K562 (cell line): ENCODE results near the gene PSMA7. TPM values are rescaled to one million over a fixed set of nuclear protein-coding genes. Genes with fewer than 3 reads are reported as not detected.

Source experiments
- ATAC-seq: fragments of 200-7000 bp; cut with Tn5 transposase; 3 replicates; pipeline ENCODE4 v1.9.1; 2020; ENCODE audit warnings: moderate library complexity
- BruUV-seq: library from RNA; stranded (reverse); fragments of 400-500 nt; replicated peaks from 2 replicates; lab custom pipeline; 2021; lab: Mats Ljungman, UMichigan
- CTCF ChIA-PET: fragments of 300-600 bp; formaldehyde crosslinking; extraction: SDS; loops from one replicate; lab custom pipeline; 2021; ENCODE audit warnings: low intra/inter-chr PET ratio; lab: Yijun Ruan, JAX
- POLR2A ChIA-PET: fragments of 300-600, 350-650 bp; sonication (Branson Sonifier 250); formaldehyde crosslinking; extraction: SDS; loops from one replicate; lab custom pipeline; 2021; ENCODE audit warnings: antibody characterized with exemption, inconsistent platforms; lab: Yijun Ruan, JAX
- DNase-seq, 4 experiments: peaks; one replicate each; pipeline versions ENCODE4 v3.0.0 to v3.0.0-alpha.2; 2011 to 2018; ENCODE audit warnings: low spot score in 3 of 4, mixed read lengths in 3 of 4; ENCODE audit errors: extremely low read depth in 1 of 4
- FAIRE-seq: peaks from 2 replicates; lab custom pipeline; 2011; peaks lifted over from hg19 to GRCh38; lab: Jason Lieb, UNC
- H2AFZ ChIP-seq: 2 replicates; pipeline ENCODE4 v1.6.0; 2011; ENCODE audit warnings: low read depth, low read length, control low read depth, inconsistent platforms
- H3K27ac ChIP-seq: fragments of 200-600 bp; 3 replicates; pipeline ENCODE4 v1.8.0; 2011; ENCODE audit warnings: low read depth, mild to moderate bottlenecking, control low read depth, inconsistent platforms, low read length, moderate library complexity, mixed read lengths; ENCODE audit errors: extremely low read depth
- H3K27me3 ChIP-seq, 2 experiments: fragments of 300-600 bp in 1 of 2; 2 replicates in 1 of 2; 3 replicates in 1 of 2; pipeline versions ENCODE4 v1.6.0 to v1.8.0; 2011; ENCODE audit warnings: inconsistent platforms in 2 of 2, low read length in 2 of 2, mild to moderate bottlenecking in 1 of 2, mixed read lengths in 1 of 2, moderate library complexity in 1 of 2; ENCODE audit not compliant: control insufficient read depth in 2 of 2, insufficient read depth in 2 of 2
- H3K36me3 ChIP-seq: fragments of 300-600 bp; 3 replicates; pipeline ENCODE4 v1.8.0; 2011; ENCODE audit warnings: mild to moderate bottlenecking, low read length, inconsistent platforms; ENCODE audit not compliant: control insufficient read depth, insufficient read depth
- H3K4me1 ChIP-seq, 2 experiments: fragments of 200-600 bp in 1 of 2; replicated peaks in 1 of 2; 2 replicates in 1 of 2; 3 replicates in 1 of 2; pipeline versions ENCODE4 v1.5.1 to v1.8.0; 2011; ENCODE audit warnings: inconsistent platforms in 2 of 2, low read length in 2 of 2, mild to moderate bottlenecking in 1 of 2, mixed read lengths in 1 of 2, moderate library complexity in 1 of 2; ENCODE audit not compliant: control insufficient read depth in 2 of 2, insufficient read depth in 2 of 2
- H3K4me2 ChIP-seq: 2 replicates; pipeline ENCODE4 v1.6.1; 2011; ENCODE audit warnings: low read length, control low read depth, inconsistent platforms, mixed read lengths; ENCODE audit not compliant: insufficient read depth
- H3K4me3 ChIP-seq: fragments of 200-600 bp; sonication (generic), shearing (Covaris generic); 2 replicates; pipeline ENCODE4 v1.5.1; 2016; ENCODE audit warnings: control low read depth, inconsistent platforms
- H3K79me2 ChIP-seq: fragments of 200-600 bp; 3 replicates; pipeline ENCODE4 v1.8.0; 2011; ENCODE audit warnings: low read length, inconsistent platforms; ENCODE audit not compliant: control insufficient read depth, insufficient read depth
- H3K9ac ChIP-seq, 2 experiments: 2 replicates each; pipeline versions ENCODE4 v1.6.0 to v1.6.1; 2011; ENCODE audit warnings: low read depth in 2 of 2, low read length in 2 of 2, control low read depth in 1 of 2, inconsistent platforms in 1 of 2, mild to moderate bottlenecking in 1 of 2, mixed read lengths in 1 of 2; ENCODE audit not compliant: insufficient read depth in 1 of 2
- H3K9me1 ChIP-seq: one replicate; pipeline ENCODE4 v1.6.0; 2011; ENCODE audit warnings: inconsistent platforms, mild to moderate bottlenecking, low read length, moderate library complexity; ENCODE audit not compliant: control insufficient read depth, insufficient read depth
- H3K9me3 ChIP-seq: replicated peaks from 2 replicates; pipeline ENCODE4 v1.5.1; 2011; ENCODE audit warnings: low read depth, low read length, inconsistent platforms; ENCODE audit not compliant: control insufficient read depth, insufficient read depth
- H4K20me1 ChIP-seq: replicated peaks from 2 replicates; pipeline ENCODE4 v1.6.1; 2011; ENCODE audit warnings: low read length, inconsistent platforms, mixed read lengths; ENCODE audit not compliant: control insufficient read depth, insufficient read depth
- KLF6 ChIP-seq: fragments of 250-450 bp; sonication (Bioruptor Pico); IDR thresholded peaks from 2 replicates; pipeline ENCODE4 v1.4.0; 2020; ENCODE audit warnings: mild to moderate bottlenecking, moderate library complexity, borderline replicate concordance
- RBFOX2 ChIP-seq: fragments of 200-400 bp; formaldehyde crosslinking; IDR thresholded peaks from 2 replicates; pipeline ENCODE4 v1.6.1; 2017; ENCODE audit warnings: low read depth, mild to moderate bottlenecking, low read length, moderate library complexity
- ZBTB11 ChIP-seq, 3 experiments: fragments of 200-800 bp in 1 of 3; fragments of 250-450 bp in 1 of 3; fragments of 450-650 bp in 1 of 3; sonication (Bioruptor Pico) in 1 of 3; sonication (Bioruptor generic) in 1 of 3; formaldehyde crosslinking in 1 of 3; IDR thresholded peaks; 2 replicates each; pipeline versions ENCODE4 v1.6.1 to v1.8.0; 2016 to 2022; ENCODE audit warnings: mild to moderate bottlenecking in 2 of 3, missing genetic modification characterization in 2 of 3, missing compliant biosample characterization in 1 of 3, moderate library complexity in 1 of 3
- ZNF79 ChIP-seq: fragments of 250-450 bp; sonication (Bioruptor Pico); IDR thresholded peaks from 2 replicates; pipeline ENCODE4 v1.4.0; 2020; ENCODE audit warnings: low read depth, mild to moderate bottlenecking, moderate library complexity
- WGBS: fragments of 100-300 bp; shearing (Covaris generic); methylation state at CpG from one replicate; pipeline ENCODE4 v1.1.6; 2016; ENCODE audit warnings: low coverage, mixed read lengths; ENCODE audit not compliant: insufficient coverage; ENCODE audit errors: missing lambda C conversion rate; 5-methylcytosine and 5-hydroxymethylcytosine counted together
- in situ Hi-C: fragments of 300-500 bp; cut with MboI; formaldehyde crosslinking; loops from 4 replicates; pipeline ENCODE4 v1.15.0; 2018; ENCODE audit warnings: inconsistent platforms, mixed read lengths
- intact Hi-C: fragments of 100-400 bp; cut with micrococcal nuclease; formaldehyde crosslinking; loops from 2 replicates; pipeline ENCODE4 v1.14.2; 2022
- polyA plus RNA-seq, 8 experiments: library from polyadenylated mRNA; depleted of rRNA in 4 of 8; stranded (reverse) in 5 of 8; unstranded in 3 of 8; fragments of >200 nt; fragmentation: Nextera tagmentation in 2 of 8; fragmentation: Illumina TruSeq in 1 of 8; extraction: Ambion mirVana in 2 of 8; extraction: Trizol in 1 of 8; gene quantifications; 2 replicates each; pipeline versions ENCODE4 v1.2.1 to v1.2.3, GENCODE V29; 2011 to 2014; ENCODE audit warnings: inconsistent platforms in 1 of 8, missing spikeins in 1 of 8
- total RNA-seq, 7 experiments: library from RNA; depleted of rRNA in 6 of 7; stranded (reverse); fragments of >200 nt in 6 of 7; fragmentation: Illumina TruSeq in 2 of 7; extraction: Trizol in 2 of 7; gene quantifications; 2 replicates each; pipeline versions ENCODE4 v1.2.1 to v1.2.3, GENCODE V29; 2011 to 2021; ENCODE audit warnings: low replicate concordance in 1 of 7
- TF ChIP-seq, protein P1 (sequence below): sonication (generic); formaldehyde crosslinking; IDR thresholded peaks from 2 replicates; pipeline ENCODE4 v1.8.0; 2022; ENCODE audit warnings: mild to moderate bottlenecking, missing genetic modification reagents

Gene PSMA7
- total and polyA plus RNA-seq, 9 of the 15 experiments (the other 6 are each of a cell fraction or from before 2014, with no cell fraction given): 257 to 510 (median 393) TPM

DNA sequence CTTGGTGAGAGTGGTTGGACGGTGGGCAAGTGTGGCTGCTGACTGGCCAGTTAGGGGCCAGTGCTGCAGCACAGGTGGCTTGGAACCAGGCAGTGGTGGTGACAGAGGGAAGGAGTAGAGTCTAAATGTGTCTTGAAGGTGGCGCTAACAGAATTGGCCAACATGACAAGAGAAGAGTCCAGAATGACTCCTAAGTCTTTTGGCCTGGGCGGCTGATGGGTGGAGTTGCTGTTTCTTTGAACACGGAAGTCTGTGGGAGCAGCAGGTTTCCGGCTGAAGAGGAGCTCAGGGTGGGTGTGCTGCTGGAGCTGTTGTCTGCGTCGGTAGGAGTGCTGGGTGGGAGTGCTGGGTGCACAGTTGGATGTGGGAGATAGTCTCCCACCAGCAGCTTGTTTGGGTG lies 10.8 kb downstream of the PSMA7 start (continued):
- TF ChIP-seq, protein P1, sequence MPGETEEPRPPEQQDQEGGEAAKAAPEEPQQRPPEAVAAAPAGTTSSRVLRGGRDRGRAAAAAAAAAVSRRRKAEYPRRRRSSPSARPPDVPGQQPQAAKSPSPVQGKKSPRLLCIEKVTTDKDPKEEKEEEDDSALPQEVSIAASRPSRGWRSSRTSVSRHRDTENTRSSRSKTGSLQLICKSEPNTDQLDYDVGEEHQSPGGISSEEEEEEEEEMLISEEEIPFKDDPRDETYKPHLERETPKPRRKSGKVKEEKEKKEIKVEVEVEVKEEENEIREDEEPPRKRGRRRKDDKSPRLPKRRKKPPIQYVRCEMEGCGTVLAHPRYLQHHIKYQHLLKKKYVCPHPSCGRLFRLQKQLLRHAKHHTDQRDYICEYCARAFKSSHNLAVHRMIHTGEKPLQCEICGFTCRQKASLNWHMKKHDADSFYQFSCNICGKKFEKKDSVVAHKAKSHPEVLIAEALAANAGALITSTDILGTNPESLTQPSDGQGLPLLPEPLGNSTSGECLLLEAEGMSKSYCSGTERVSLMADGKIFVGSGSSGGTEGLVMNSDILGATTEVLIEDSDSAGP (CRISPR knock-in tag): no peak
- TF ChIP-seq KLF6 (CRISPR knock-in tag): no peak
- TF ChIP-seq ZNF79: no peak

- Histone ChIP-seq H3K4me1 (peaks cover 0 to 4% of the 10 kb centered on the region in 2 experiments; a peak in 1 of 5 replicates), H3K9me3 (no peaks in the 10 kb centered on the region), H3K9me1 (no peaks in the 10 kb centered on the region), H3K9ac (0 out of 4 replicates have a peak overlapping the region, but pooled peaks of 1 of the 2 experiments have one; percentile 27), H3K4me2 (no peak overlapping the region), H4K20me1 (peaks cover 13% of the 10 kb centered on the region; the same call in 1 of the 2 replicates), H3K79me2 (no peaks in the 10 kb centered on the region), H3K36me3 (peaks cover 97% of the 10 kb centered on the region), H2AFZ (no peak overlapping the region), H3K4me3 (no peak overlapping the region), H3K27ac (no peak overlapping the region), H3K27me3 (no peaks in the 10 kb centered on the region)
- DNase-seq (no peak), ATAC-seq (no peak), FAIRE-seq (no peak)
- in situ Hi-C loops: no loop called here
- POLR2A ChIA-PET: interaction anchor here (0.6 to 7.8 kb wide), 4 partner anchors 6 to 117 kb away, joined by 3 to 78 read pairs (median 4); partner anchors contain the start of gene LSM14B
- BruUV-seq: no TSS peak
- WGBS: 92% methylated on average over 23 of the region's 25 CpGs
- CTCF ChIA-PET: no interaction called here
- intact Hi-C loops: no loop called here
- no peak for TF ChIP-seq ZBTB11 (CRISPR knock-in tag; IDR thresholded peaks at IDR 0.05)
- TF ChIP-seq RBFOX2: 0 out of 2 replicates have a peak, but pooled peaks have one; percentile 32
These were observed 11.5 kb downstream of the PSMA7 start for GRCh38 chr20:62131560-62132320.
